ENCODE measurements around the gene DPH6. TPM values are rescaled to one million over a fixed set of nuclear protein-coding genes. Genes with fewer than 3 reads are reported as not detected.
"Not testable (repeated sequence)": the region's sequence is repeated elsewhere in the genome, so short reads cannot be mapped to it uniquely, and the experiment has no call there.

Gene DPH6
- total RNA-seq, 1 experiment from 2014 or later = 31.7 TPM

GRCh38 chr15:35393398-35393797 is 152.6 kb downstream of the DPH6 start:
- no peak for DNase-seq (ENCODE audit: low spot score)
- CTCF ChIA-PET = no interaction called here
- H3K36me3 Mint-ChIP-seq = peaks cover 27% of the 10 kb centered on the region
- H3K4me1 Mint-ChIP-seq = no peaks in the 10 kb centered on the region
- no peak for ATAC-seq
- peaks cover 2% of the 10 kb centered on the region; the same call in 1 of the 2 replicates for H3K27me3 Mint-ChIP-seq (ENCODE audit: low read depth)
- no peak overlapping the region for H3K4me3 Mint-ChIP-seq
- no peak for TF ChIP-seq FOXJ3 (CRISPR knock-in tag; IDR thresholded peaks at IDR 0.05; ENCODE audit: borderline replicate concordance)
- no peak for TF ChIP-seq RELA (CRISPR knock-in tag; IDR thresholded peaks at IDR 0.05; ENCODE audit: borderline replicate concordance)
- TF ChIP-seq ATF3 (CRISPR knock-in tag; conservative IDR thresholded peaks at IDR 0.05) = no peak
- TF ChIP-seq HMGXB4 (CRISPR knock-in tag; IDR thresholded peaks at IDR 0.05) = no peak
- TF ChIP-seq ESRRA (CRISPR knock-in tag; IDR thresholded peaks at IDR 0.05; ENCODE audit: borderline replicate concordance) = no peak
- no peak for TF ChIP-seq EMX1 (CRISPR knock-in tag; IDR thresholded peaks at IDR 0.05)
- TF ChIP-seq JUN (CRISPR knock-in tag; IDR thresholded peaks at IDR 0.05) = no peak
- TF ChIP-seq TCF7 (CRISPR knock-in tag; IDR thresholded peaks at IDR 0.05; ENCODE audit: low read depth) = no peak
- TF ChIP-seq PRDM15 (CRISPR knock-in tag; IDR thresholded peaks at IDR 0.05) = no peak
- no peak for TF ChIP-seq ETV6 (CRISPR knock-in tag; IDR thresholded peaks at IDR 0.05)
- no peak for TF ChIP-seq ZNF232 (CRISPR knock-in tag; IDR thresholded peaks at IDR 0.05)
- TF ChIP-seq ZNF512 (CRISPR knock-in tag; IDR thresholded peaks at IDR 0.05; ENCODE audit: borderline replicate concordance) = no peak
- no peak for TF ChIP-seq FOXP1 (CRISPR knock-in tag; IDR thresholded peaks at IDR 0.05; ENCODE audit: borderline replicate concordance)
- TF ChIP-seq CREB1 (CRISPR knock-in tag; IDR thresholded peaks at IDR 0.05) = no peak
- H3K9me3 Mint-ChIP-seq = peaks cover 27% of the 10 kb centered on the region
- no peak overlapping the region for H3K27ac Mint-ChIP-seq
- POLR2A ChIA-PET = no interaction called here

GRCh38 chr15:35391408-35391984 is 154.5 kb downstream of the DPH6 start:
- peaks cover 27% of the 10 kb centered on the region for H3K9me3 Mint-ChIP-seq
- CTCF ChIA-PET; DNase-seq (ENCODE audit: low spot score); H3K4me1 Mint-ChIP-seq; H3K27ac Mint-ChIP-seq; ATAC-seq; POLR2A ChIA-PET; H3K4me3 Mint-ChIP-seq; H3K27me3 Mint-ChIP-seq (ENCODE audit: low read depth): not testable (repeated sequence)
- peaks cover 27% of the 10 kb centered on the region for H3K36me3 Mint-ChIP-seq

GRCh38 chr15:35383506-35383905 is 162.5 kb downstream of the DPH6 start:
- Mint-ChIP-seq H3K9me3 (peaks cover 13% of the 10 kb centered on the region), H3K27me3 (ENCODE audit: low read depth) (no peaks in the 10 kb centered on the region), H3K27ac (no peak overlapping the region), H3K4me1 (peaks cover 8% of the 10 kb centered on the region; the same call in 1 of the 2 replicates), H3K36me3 (peaks cover 4% of the 10 kb centered on the region), H3K4me3 (no peak overlapping the region)
- POLR2A ChIA-PET = no interaction called here
- CTCF ChIA-PET = no interaction called here
- ATAC-seq (no peak), DNase-seq (ENCODE audit: low spot score) (no peak)
- TF ChIP-seq FOXK1 (CRISPR knock-in tag; IDR thresholded peaks at IDR 0.05) (no peak), RORB (CRISPR knock-in tag; IDR thresholded peaks at IDR 0.05) (no peak), KAT7 (CRISPR knock-in tag; IDR thresholded peaks at IDR 0.05; ENCODE audit: borderline replicate concordance) (no peak), SOX15 (CRISPR knock-in tag; IDR thresholded peaks at IDR 0.05) (no peak), E2F1 (CRISPR knock-in tag; IDR thresholded peaks at IDR 0.05) (no peak), OVOL2 (CRISPR knock-in tag; IDR thresholded peaks at IDR 0.05; ENCODE audit: borderline replicate concordance) (no peak), FOXJ3 (CRISPR knock-in tag; IDR thresholded peaks at IDR 0.05; ENCODE audit: borderline replicate concordance) (no peak), ERG (CRISPR knock-in tag; IDR thresholded peaks at IDR 0.05) (no peak), ZNF232 (CRISPR knock-in tag; IDR thresholded peaks at IDR 0.05) (no peak), ZNF121 (CRISPR knock-in tag; IDR thresholded peaks at IDR 0.05) (no peak), GABPB1 (CRISPR knock-in tag; IDR thresholded peaks at IDR 0.05) (no peak)
